WTC11 (cell line): ENCODE data around the gene MEIS1.

ENCODE experiments used
- CTCF ChIP-seq: fragments of 200-600 bp; IDR thresholded peaks from 2 replicates; pipeline ENCODE4 v1.8.0; 2022; ENCODE audit warnings: antibody characterized with exemption
- FOXP1 ChIP-seq: sonication (generic); formaldehyde crosslinking; IDR thresholded peaks from 2 replicates; pipeline ENCODE4 v1.8.0; 2022; ENCODE audit warnings: missing genetic modification reagents, mild to moderate bottlenecking, moderate library complexity, borderline replicate concordance
- JAZF1 ChIP-seq: fragments of 250-450 bp; sonication (Bioruptor Pico); IDR thresholded peaks from 2 replicates; pipeline ENCODE4 v1.9.0; 2021; ENCODE audit warnings: moderate library complexity, mild to moderate bottlenecking, inconsistent platforms
- NR2C2 ChIP-seq: sonication (generic); formaldehyde crosslinking; IDR thresholded peaks from 2 replicates; pipeline ENCODE4 v1.8.0; 2022; ENCODE audit warnings: mild to moderate bottlenecking, missing genetic modification reagents
- ZNF263 ChIP-seq: sonication (generic); formaldehyde crosslinking; IDR thresholded peaks from 2 replicates; pipeline ENCODE4 v1.8.1; 2022; ENCODE audit warnings: low read depth, mild to moderate bottlenecking, moderate library complexity, missing genetic modification reagents
- ZNF671 ChIP-seq: fragments of 250-450 bp; sonication (Bioruptor Pico); IDR thresholded peaks from 2 replicates; pipeline ENCODE4 v1.8.0; 2021; ENCODE audit warnings: mild to moderate bottlenecking
- ZSCAN18 ChIP-seq: fragments of 250-450 bp; sonication (Bioruptor Pico); IDR thresholded peaks from 2 replicates; pipeline ENCODE4 v2.1.2; 2022; ENCODE audit warnings: mild to moderate bottlenecking, moderate library complexity

- TF ChIP-seq CTCF (no peak), ZNF671 (CRISPR knock-in tag) (no peak), NR2C2 (CRISPR knock-in tag) (no peak), ZSCAN18 (CRISPR knock-in tag) (no peak), ZNF263 (CRISPR knock-in tag) (no peak), FOXP1 (no peak), JAZF1 (CRISPR knock-in tag) (no peak)
Observed at GRCh38 chr2:66455490-66455889, 20.6 kb downstream of the MEIS1 start.
